ENCODE measurements around the gene ALK. TPM values are rescaled to one million over a fixed set of nuclear protein-coding genes. Genes with fewer than 3 reads are reported as not detected.

ALK gene
- total RNA-seq, 3 donors from 2014 or later = not detected

DNA sequence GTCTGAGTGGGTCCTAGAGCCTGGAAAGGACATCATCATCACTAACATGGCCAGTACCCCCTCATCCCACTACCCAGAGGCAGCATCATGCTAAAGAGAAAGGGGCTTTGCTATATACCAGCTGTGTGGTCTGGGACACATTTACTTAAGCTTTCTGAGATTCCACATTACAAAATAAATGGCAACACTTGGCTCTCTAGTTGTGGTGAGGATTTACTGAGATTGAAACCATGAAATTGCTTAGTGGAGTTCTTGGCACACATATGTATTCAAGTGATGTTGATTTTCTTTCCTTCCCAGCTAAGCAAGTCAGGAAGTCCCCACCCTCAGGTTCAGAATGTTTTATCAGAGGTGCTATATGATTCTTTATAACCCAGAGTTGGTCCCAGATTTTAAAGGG is 444.2 kb downstream of the ALK start:
- ATAC-seq (no peak), DNase-seq (no peak)
- H3K4me3 Mint-ChIP-seq = no peak overlapping the region
- H3K4me1 Mint-ChIP-seq (ENCODE audit: low read depth) = no peaks in the 10 kb centered on the region
- H3K27me3 Mint-ChIP-seq (ENCODE audit: low read depth) = peaks cover 9% of the 10 kb centered on the region
- no peaks in the 10 kb centered on the region for H3K36me3 Mint-ChIP-seq (ENCODE audit: insufficient read depth)
- H3K9me3 Mint-ChIP-seq = peaks cover 3% of the 10 kb centered on the region

DNA sequence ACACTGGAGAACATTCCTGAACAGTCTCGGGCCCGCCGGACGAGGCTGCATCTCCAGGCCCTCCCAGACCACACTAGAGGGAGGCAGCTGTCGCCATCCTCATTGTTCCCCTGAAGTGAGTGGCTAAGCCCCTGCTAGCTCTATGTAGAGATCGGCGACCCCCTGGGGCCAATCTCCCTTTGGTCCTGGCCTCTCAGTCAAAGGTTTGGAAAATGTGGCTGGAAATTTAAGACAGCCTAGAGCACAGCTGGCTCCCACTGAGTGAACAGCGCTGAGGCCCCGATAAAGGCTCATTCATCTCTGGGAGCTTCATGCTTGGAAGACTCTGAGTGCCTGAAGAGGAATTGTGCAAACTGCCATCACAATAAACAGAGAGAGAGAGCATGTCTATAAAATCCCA is 445.9 kb downstream of the ALK start:
- H3K4me1 Mint-ChIP-seq (ENCODE audit: low read depth) = no peaks in the 10 kb centered on the region
- H3K4me3 Mint-ChIP-seq = no peak overlapping the region
- H3K36me3 Mint-ChIP-seq (ENCODE audit: insufficient read depth) = no peaks in the 10 kb centered on the region
- ATAC-seq (no peak), DNase-seq (no peak)
- peaks cover 6% of the 10 kb centered on the region for H3K9me3 Mint-ChIP-seq
- H3K27me3 Mint-ChIP-seq (ENCODE audit: low read depth) = peaks cover 12% of the 10 kb centered on the region

DNA sequence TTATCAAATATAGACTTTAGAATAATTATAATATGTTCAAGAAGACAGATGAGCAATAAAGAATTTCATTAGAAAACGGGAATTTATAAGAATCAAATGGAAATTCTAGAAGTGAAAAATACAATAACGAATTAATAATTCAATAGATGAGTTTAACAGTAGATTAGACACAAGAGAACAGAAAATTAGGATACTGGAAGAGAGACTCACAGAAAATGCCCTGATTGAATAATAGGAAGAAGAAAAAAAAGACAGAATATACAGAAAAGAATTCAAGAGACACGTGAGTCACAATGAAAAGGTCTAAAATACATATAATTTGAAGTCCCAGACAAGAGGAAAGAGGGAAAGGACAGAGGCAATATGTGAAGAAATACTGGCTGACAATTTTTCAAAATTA is 451.4 kb downstream of the ALK start:
- Mint-ChIP-seq H3K27me3 (ENCODE audit: low read depth) (peaks cover 5% of the 10 kb centered on the region), H3K9me3 (peaks cover 18% of the 10 kb centered on the region), H3K4me3 (no peak overlapping the region), H3K36me3 (ENCODE audit: insufficient read depth) (peaks cover 2% of the 10 kb centered on the region), H3K4me1 (ENCODE audit: low read depth) (no peaks in the 10 kb centered on the region)
- ATAC-seq = no peak
- DNase-seq = no peak

DNA sequence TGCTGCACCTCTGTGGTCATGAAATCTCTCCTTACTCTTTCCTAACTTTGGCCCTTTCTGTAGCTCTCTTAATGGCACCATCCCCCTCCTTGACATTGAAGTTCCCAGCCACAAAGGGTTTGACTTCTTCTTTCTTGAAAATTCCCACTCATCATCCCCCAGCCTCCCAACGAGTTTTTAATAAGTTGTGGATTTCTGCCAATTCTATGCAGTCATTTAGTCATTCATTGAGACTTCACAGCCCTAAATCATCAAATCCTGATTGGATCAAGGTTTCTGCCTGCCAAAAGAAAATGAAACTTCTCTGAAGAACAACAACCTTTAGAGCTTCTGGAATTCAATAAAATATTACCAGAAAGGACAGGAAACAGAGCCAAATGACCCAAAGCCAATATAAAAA is 451.9 kb downstream of the ALK start:
- DNase-seq = no peak
- ATAC-seq = no peak
- Mint-ChIP-seq H3K9me3 (peaks cover 18% of the 10 kb centered on the region), H3K4me3 (no peak overlapping the region), H3K36me3 (ENCODE audit: insufficient read depth) (peaks cover 2% of the 10 kb centered on the region), H3K4me1 (ENCODE audit: low read depth) (no peaks in the 10 kb centered on the region), H3K27me3 (ENCODE audit: low read depth) (peaks cover 8% of the 10 kb centered on the region)

DNA sequence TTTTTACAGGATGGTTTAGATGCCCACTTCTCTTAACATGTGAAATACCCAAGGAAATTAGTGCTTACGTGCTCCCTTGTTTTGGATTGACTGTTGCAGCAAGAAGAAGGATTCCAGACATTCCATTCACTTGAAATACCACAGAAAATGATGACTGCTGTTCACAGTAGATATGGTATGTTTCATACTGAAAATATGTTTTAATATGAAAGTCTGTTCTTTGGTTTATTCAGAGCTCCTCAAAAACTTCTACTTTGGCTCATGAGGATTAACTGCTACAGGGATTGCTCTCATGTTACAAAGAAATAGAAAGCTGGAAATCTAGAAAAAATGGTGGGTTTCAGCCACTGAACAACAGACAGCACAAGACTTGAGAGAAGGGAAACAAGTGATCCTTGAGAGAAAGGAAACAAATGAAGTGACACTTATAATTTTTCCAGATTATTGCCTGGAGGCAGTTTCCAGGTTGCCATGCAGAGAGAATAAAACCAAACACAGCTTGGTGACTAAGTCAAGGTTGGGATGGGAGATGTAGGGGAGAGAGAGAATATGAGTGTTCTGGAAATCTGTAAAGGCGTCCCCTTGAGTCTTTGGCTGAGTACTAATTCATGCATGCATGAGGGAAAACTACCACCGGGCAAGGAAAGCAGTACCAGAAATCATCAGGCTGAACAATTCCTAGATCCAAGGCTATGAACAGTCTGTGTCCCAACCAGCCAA is 458.0 kb downstream of the ALK start:
- no peaks in the 10 kb centered on the region for H3K9me3 Mint-ChIP-seq
- peaks cover 12% of the 10 kb centered on the region for H3K27me3 Mint-ChIP-seq (ENCODE audit: low read depth)
- no peaks in the 10 kb centered on the region for H3K36me3 Mint-ChIP-seq (ENCODE audit: insufficient read depth)
- H3K4me3 Mint-ChIP-seq = no peak overlapping the region
- ATAC-seq (no peak), DNase-seq (no peak)
- H3K4me1 Mint-ChIP-seq (ENCODE audit: low read depth) = no peaks in the 10 kb centered on the region

DNA sequence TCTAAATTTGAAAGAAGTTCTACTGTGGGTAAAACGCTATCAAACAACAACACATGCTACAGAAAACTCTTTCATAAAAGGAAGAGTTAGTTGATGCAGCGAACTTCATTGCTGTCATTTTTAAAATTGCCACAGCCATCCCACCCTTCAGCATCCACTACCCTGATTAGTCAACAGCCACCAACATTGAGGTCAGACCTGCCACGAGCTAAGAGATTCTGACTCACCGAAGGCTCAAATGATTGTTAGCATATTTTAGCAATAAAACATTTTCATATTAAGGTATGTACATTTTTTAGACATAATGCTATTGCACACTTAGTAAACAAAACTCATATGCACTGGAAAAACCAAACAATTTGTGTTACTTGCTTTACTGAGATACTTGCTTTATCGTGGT is 459.1 kb downstream of the ALK start:
- H3K4me1 Mint-ChIP-seq (ENCODE audit: low read depth) = no peaks in the 10 kb centered on the region
- H3K4me3 Mint-ChIP-seq = no peak overlapping the region
- H3K9me3 Mint-ChIP-seq = no peaks in the 10 kb centered on the region
- no peak for DNase-seq
- peaks cover 14% of the 10 kb centered on the region for H3K27me3 Mint-ChIP-seq (ENCODE audit: low read depth)
- no peak for ATAC-seq
- no peaks in the 10 kb centered on the region for H3K36me3 Mint-ChIP-seq (ENCODE audit: insufficient read depth)

DNA sequence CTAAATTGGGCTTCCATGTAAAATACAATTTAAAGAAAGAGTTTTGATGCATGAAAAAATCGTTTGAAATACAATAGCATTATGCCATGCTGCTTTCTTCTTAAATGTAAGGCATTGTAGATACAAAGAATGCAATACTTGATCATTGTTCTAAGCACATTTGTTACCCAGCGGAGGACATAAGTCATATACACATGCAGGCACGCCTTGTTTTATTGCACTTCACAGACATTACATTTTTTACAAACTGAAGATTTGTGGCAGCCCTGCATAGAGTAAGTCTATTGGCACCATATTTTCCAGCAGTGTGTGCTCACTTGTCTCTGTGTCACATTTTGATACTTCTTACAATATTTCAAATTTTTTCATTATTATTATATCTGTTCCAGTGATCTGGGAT is 461.2 kb downstream of the ALK start:
- DNase-seq (no peak), ATAC-seq (no peak)
- no peaks in the 10 kb centered on the region for H3K36me3 Mint-ChIP-seq (ENCODE audit: insufficient read depth)
- H3K4me1 Mint-ChIP-seq (ENCODE audit: low read depth) = no peaks in the 10 kb centered on the region
- no peaks in the 10 kb centered on the region for H3K9me3 Mint-ChIP-seq
- peaks cover 17% of the 10 kb centered on the region for H3K27me3 Mint-ChIP-seq (ENCODE audit: low read depth)
- H3K4me3 Mint-ChIP-seq = no peak overlapping the region

DNA sequence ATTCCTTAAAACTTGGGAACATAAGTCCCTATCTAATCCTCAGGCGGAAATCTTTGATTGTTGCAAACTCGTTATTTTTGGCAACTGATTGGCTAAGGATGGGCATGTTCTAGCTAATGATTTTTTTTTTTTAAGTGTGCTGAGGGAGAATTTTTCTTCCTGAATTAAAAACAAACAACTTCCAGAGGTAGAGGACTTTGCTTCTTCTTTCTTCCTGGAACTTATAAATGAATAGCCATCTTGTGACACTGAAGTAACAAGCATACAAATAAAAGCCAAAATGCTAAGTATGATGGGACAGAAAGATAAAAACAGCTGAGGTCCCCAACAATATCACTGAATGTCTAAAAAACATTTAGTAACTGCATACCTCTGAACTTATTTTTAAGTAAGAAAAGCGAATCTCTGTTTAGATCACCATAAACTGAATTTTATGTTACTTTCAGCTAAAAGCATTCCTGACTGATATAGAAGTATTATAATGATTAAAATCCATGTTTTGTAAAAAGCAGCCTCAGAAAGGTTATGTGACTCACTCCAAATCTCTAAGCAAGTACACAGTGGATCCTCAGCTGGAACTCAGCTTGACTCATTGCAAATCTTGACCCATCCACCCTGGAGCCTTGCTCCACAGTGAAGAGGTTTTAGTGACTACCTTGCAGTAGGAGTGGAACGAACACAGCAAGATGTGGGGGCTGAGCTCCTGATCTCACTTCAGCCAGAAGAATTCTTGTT is 461.8 kb downstream of the ALK start:
- peaks cover 17% of the 10 kb centered on the region for H3K27me3 Mint-ChIP-seq (ENCODE audit: low read depth)

DNA sequence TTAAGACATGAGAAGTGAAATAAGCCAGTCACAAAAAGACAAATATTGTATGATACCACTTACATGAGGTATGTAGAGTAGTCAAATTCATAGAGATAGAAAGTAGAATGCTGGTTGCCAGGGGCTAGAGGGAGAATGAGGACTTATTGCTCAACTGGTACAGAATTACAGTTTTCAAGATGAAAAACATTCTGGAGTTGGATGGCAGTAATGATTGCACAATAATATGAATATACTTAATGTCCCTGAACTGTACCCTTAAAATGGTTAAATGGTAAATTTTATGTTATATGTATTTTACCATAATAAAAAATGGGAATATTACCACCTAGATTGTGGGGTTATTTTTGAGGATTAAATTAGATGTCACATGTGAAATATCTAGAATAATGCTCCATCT is 465.0 kb downstream of the ALK start:
- ATAC-seq (no peak), DNase-seq (no peak)
- no peak overlapping the region for H3K4me3 Mint-ChIP-seq
- H3K36me3 Mint-ChIP-seq (ENCODE audit: insufficient read depth) = no peaks in the 10 kb centered on the region
- no peaks in the 10 kb centered on the region for H3K4me1 Mint-ChIP-seq (ENCODE audit: low read depth)
- H3K27me3 Mint-ChIP-seq (ENCODE audit: low read depth) = peaks cover 13% of the 10 kb centered on the region
- no peaks in the 10 kb centered on the region for H3K9me3 Mint-ChIP-seq

More for the DNA sequence above, 461.8 kb downstream of the ALK start:
- ATAC-seq = no peak
- no peaks in the 10 kb centered on the region for H3K9me3 Mint-ChIP-seq
- no peaks in the 10 kb centered on the region for H3K4me1 Mint-ChIP-seq (ENCODE audit: low read depth)
- DNase-seq = no peak
- H3K36me3 Mint-ChIP-seq (ENCODE audit: insufficient read depth) = no peaks in the 10 kb centered on the region
- H3K4me3 Mint-ChIP-seq = no peak overlapping the region

DNA sequence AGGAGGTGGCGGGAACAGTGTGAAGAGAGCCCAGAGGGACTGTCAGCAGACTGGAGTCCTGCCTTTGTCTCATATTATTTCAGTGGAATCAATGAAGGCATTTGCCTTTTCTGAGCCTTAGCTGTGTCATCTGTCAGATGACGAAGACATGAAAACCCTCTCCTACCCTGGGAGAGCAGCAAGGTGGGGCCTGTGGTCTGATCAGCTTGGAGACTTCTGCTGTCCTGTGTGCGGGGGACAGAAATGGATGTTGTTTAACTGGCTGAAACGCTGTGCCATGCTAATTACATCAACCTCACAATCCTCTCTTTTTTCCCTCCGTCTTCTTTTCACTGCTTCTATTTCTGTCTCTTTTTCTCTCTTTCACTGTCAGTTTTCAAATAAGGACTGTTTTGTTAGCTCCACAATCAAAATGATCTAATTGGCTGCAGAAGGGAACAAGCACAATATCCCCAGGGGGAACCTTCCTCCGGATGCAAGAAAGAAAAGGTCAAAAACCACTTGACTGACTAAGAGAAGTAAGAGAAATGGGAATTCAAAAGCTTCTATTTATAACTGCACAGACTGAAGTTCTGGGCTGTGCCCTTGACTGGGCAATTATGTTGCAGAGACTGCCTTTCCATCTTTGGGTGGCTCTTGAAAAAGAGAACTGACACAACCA is 466.1 kb downstream of the ALK start:
- Mint-ChIP-seq H3K36me3 (ENCODE audit: insufficient read depth) (no peaks in the 10 kb centered on the region), H3K4me3 (no peak overlapping the region), H3K4me1 (ENCODE audit: low read depth) (no peaks in the 10 kb centered on the region), H3K9me3 (no peaks in the 10 kb centered on the region), H3K27me3 (ENCODE audit: low read depth) (peaks cover 16% of the 10 kb centered on the region)
- no peak for ATAC-seq
- no peak for DNase-seq

DNA sequence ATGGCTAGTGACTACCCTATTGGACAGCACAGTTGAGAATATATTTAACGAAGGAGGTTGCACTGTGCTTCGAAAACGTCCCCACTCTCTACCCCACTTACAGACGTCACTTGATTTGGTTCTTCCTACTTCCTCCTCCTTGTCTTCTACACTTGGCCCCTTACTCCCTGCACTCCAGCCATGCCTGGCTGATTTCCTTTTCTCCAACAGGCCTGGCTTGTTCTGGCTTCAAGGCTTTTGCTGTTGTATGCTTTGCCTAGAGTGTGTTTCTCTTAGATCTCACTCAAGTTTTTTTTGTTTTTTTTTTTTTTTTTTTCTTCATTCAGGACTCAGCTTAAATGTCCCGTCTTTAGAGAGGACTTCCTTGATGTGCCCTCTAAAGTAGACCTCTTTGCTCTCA is 469.4 kb downstream of the ALK start:
- Mint-ChIP-seq H3K36me3 (ENCODE audit: insufficient read depth) (no peaks in the 10 kb centered on the region), H3K4me3 (no peak overlapping the region), H3K4me1 (ENCODE audit: low read depth) (no peaks in the 10 kb centered on the region), H3K9me3 (no peaks in the 10 kb centered on the region), H3K27me3 (ENCODE audit: low read depth) (peaks cover 11% of the 10 kb centered on the region)
- no peak for DNase-seq
- no peak for ATAC-seq

DNA sequence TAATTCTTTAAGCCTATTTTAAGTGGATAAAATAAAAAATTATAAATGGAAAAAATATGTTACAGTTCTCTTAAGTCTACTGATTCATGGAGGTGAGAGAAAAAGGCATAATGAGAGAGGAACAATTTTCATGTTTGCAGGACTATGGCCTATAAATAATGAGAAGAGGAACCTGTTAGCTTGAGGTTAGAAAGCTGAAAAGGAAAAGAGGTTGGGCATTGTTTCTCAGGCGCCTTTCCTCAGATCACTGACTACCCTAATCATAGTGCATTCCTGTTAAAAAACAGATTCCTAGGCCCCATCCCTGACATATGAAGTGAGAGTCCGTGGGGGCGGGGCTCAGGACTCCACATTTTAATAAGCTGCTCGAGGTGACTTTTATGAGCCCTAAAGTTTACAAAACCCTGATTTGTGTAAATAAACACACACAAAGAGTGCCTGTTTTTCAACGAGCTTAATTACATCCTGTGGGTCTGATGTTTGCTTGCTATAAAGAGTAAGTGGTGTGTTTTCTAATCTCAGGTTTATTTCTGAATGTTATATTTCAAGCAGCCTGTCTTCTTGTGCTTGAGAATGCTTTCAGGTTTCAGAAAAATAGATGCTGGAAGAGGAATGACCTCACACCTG is 470.7 kb downstream of the ALK start:
- H3K9me3 Mint-ChIP-seq = no peaks in the 10 kb centered on the region
- DNase-seq (no peak), ATAC-seq (no peak)
- no peaks in the 10 kb centered on the region for H3K4me1 Mint-ChIP-seq (ENCODE audit: low read depth)
- H3K36me3 Mint-ChIP-seq (ENCODE audit: insufficient read depth) = no peaks in the 10 kb centered on the region
- H3K27me3 Mint-ChIP-seq (ENCODE audit: low read depth) = peaks cover 9% of the 10 kb centered on the region
- H3K4me3 Mint-ChIP-seq = no peak overlapping the region

DNA sequence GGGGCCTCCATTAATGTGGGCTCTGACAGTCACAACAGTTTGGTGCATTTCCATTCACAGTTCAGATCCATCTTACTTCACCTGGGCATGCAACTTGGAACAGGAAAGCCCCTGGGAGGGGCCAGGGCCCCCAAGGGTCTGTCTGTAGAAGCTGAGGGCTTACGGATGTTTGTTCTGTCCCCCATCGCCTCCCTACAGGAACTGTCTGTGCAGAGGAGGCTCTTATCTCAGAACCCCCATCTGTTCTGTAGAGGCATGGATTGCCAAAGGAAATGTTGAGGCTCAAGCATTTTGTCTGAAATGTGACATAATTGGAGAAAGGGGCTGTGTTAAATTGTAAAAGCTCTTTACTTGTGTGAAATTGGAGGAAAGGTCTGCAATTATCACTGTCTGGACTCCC is 471.9 kb downstream of the ALK start:
- Mint-ChIP-seq H3K4me1 (ENCODE audit: low read depth) (no peaks in the 10 kb centered on the region), H3K9me3 (no peaks in the 10 kb centered on the region), H3K27me3 (ENCODE audit: low read depth) (peaks cover 6% of the 10 kb centered on the region), H3K4me3 (no peak overlapping the region), H3K36me3 (ENCODE audit: insufficient read depth) (no peaks in the 10 kb centered on the region)
- ATAC-seq (no peak), DNase-seq (no peak)

DNA sequence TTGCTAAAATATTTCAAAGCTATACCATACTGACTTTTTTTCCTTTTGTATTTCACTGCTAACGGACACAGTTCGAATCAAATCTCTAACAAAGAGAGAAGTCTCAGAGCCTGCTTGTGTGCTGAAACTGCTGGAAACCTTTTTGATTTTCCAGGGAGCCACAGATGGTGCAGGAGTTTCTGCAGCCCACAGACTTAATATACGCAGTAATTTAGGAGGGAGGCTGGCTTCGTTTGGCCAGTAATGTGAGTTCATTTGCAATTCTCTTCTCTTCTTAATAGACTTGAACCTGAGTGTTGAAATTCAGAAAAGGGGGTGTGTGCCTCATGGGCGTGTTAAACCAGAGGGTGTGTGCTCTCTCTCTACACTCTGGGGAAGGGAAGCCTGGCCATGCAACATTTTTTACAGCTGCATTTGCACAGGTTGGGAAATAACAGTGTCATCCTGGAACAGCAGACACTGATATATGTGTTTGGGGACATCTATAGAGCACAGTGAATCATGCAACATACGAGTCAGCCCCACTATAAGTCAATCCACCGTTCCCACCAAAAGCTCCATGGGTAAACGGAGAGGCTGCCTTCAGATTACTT is 473.2 kb downstream of the ALK start:
- ATAC-seq = no peak
- no peak for DNase-seq
- Mint-ChIP-seq H3K36me3 (ENCODE audit: insufficient read depth) (no peaks in the 10 kb centered on the region), H3K27me3 (ENCODE audit: low read depth) (peaks cover 10% of the 10 kb centered on the region), H3K4me1 (ENCODE audit: low read depth) (no peaks in the 10 kb centered on the region), H3K9me3 (no peaks in the 10 kb centered on the region), H3K4me3 (no peak overlapping the region)
